Nephron progenitor cell (in vitro differentiated cells): ENCODE measurements around the gene C10orf90.

Source experiments
- DNase-seq: peaks from one replicate; pipeline ENCODE4 v3.0.0; 2021
- H3K27ac Mint-ChIP-seq: 2 replicates; pipeline ENCODE4 v1.8.0; 2021; ENCODE audit warnings: mild to moderate bottlenecking, moderate library complexity, mixed read lengths
- H3K27me3 Mint-ChIP-seq: 2 replicates; pipeline ENCODE4 v1.8.0; 2021; ENCODE audit warnings: mild to moderate bottlenecking, low read depth, mixed read lengths; ENCODE audit not compliant: poor library complexity
- H3K36me3 Mint-ChIP-seq: 2 replicates; pipeline ENCODE4 v1.8.0; 2021; ENCODE audit warnings: low read depth, mixed read lengths
- H3K4me1 Mint-ChIP-seq: 2 replicates; pipeline ENCODE4 v1.8.0; 2021; ENCODE audit warnings: mixed read lengths
- H3K4me3 Mint-ChIP-seq: 2 replicates; pipeline ENCODE4 v1.8.0; 2021; ENCODE audit warnings: mild to moderate bottlenecking, moderate library complexity, mixed read lengths
- H3K9me3 Mint-ChIP-seq: 2 replicates; pipeline ENCODE4 v1.8.0; 2021; ENCODE audit warnings: mild to moderate bottlenecking, moderate library complexity, mixed read lengths
- CTCF ChIP-seq: fragments of 200-600 bp; sonication (generic); IDR thresholded peaks from 2 replicates; pipeline ENCODE4 v1.5.0; 2021; ENCODE audit warnings: antibody characterized with exemption

The C10orf90 gene

GRCh38 chr10:126527645-126528314 lies 142.7 kb downstream of the C10orf90 start:
- Mint-ChIP-seq H3K27me3 (peaks cover 16% of the 10 kb centered on the region), H3K4me1 (peaks cover 14% of the 10 kb centered on the region), H3K27ac (no peak overlapping the region), H3K9me3 (no peaks in the 10 kb centered on the region), H3K36me3 (no peaks in the 10 kb centered on the region), H3K4me3 (no peak overlapping the region)
- DNase-seq, result no peak
- TF ChIP-seq CTCF, result no peak

GRCh38 chr10:126525326-126525725 lies 145.2 kb downstream of the C10orf90 start:
- peak; percentile 30 for DNase-seq
- no peak for TF ChIP-seq CTCF
- no peaks in the 10 kb centered on the region for H3K9me3 Mint-ChIP-seq
- H3K36me3 Mint-ChIP-seq, result no peaks in the 10 kb centered on the region
- H3K4me3 Mint-ChIP-seq, result no peak overlapping the region
- H3K27ac Mint-ChIP-seq, result peak overlapping the region; percentile 56
- peaks cover 12% of the 10 kb centered on the region for H3K27me3 Mint-ChIP-seq
- H3K4me1 Mint-ChIP-seq, result peaks cover 20% of the 10 kb centered on the region

DNA sequence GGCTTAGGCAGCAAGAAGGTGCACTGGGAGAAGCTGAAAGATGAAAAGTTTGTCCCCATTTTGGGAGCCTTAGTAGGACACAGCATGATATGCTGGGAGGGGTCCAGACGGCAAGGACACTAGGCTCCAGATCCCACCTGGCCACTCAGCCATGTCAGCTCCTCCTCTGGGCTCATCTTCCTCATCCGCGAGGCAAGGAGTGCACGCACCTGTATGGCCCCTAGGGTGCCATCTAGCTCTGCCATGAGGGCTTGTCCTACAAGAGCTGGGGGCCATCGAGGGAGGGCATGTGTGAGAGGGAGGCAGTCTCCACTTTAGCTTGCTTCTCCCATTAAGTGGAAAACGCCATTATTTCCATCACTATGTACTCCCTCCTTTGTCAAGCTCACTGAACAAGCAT lies 146.0 kb downstream of the C10orf90 start:
- H3K36me3 Mint-ChIP-seq, result no peaks in the 10 kb centered on the region
- no peak for DNase-seq
- H3K9me3 Mint-ChIP-seq, result no peaks in the 10 kb centered on the region
- no peak overlapping the region for H3K27ac Mint-ChIP-seq
- H3K4me1 Mint-ChIP-seq, result peaks cover 26% of the 10 kb centered on the region
- no peak for TF ChIP-seq CTCF
- peaks cover 16% of the 10 kb centered on the region for H3K27me3 Mint-ChIP-seq
- no peak overlapping the region for H3K4me3 Mint-ChIP-seq

DNA sequence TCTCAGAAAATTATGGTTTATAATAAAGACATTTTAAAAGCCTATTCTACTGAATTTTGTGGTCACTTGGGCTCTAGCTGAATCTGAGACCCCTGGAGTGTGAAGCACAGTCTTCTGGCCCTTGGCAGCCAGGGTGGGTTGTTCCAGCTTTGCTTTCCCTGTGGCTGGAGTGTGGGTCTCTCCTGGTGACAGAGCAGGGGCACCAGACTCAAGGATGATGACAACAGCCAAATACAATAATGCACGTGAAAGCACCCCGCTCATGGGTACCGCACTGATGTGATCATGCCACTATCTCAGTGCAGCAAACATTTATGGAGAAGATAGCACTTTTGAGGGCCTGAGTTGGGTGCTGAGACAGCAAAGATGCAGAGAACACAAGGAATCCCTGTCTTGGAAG lies 147.4 kb downstream of the C10orf90 start:
- DNase-seq, result no peak
- peaks cover 16% of the 10 kb centered on the region for H3K27me3 Mint-ChIP-seq
- no peak for TF ChIP-seq CTCF
- H3K36me3 Mint-ChIP-seq, result no peaks in the 10 kb centered on the region
- H3K4me1 Mint-ChIP-seq, result peaks cover 26% of the 10 kb centered on the region
- H3K27ac Mint-ChIP-seq, result no peak overlapping the region
- H3K9me3 Mint-ChIP-seq, result no peaks in the 10 kb centered on the region
- no peak overlapping the region for H3K4me3 Mint-ChIP-seq

DNA sequence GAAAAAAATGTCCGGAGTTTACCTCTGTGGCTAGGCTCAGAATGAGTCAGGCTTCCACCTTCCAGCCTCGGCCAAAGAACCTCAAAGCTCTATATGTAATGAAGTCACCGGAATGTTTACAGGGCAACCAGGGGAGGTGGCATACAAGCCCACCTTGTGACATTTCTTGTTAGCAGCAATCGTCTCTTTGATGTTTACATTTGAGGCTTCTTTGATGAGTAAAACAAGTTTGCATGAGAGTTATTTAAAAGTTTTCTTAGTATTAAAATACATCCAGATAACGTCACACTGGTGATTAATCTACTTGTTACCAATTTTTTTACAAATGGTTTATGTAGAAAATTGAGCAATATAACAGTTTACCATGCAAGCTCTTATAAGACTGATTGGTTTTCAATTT lies 149.1 kb downstream of the C10orf90 start:
- Mint-ChIP-seq H3K9me3 (peaks cover 3% of the 10 kb centered on the region), H3K4me1 (peaks cover 26% of the 10 kb centered on the region), H3K27me3 (peaks cover 16% of the 10 kb centered on the region), H3K27ac (no peak overlapping the region), H3K4me3 (no peak overlapping the region), H3K36me3 (no peaks in the 10 kb centered on the region)
- no peak for TF ChIP-seq CTCF
- no peak for DNase-seq

- Mint-ChIP-seq H3K9me3 (peaks cover 3% of the 10 kb centered on the region), H3K4me3 (no peak overlapping the region), H3K36me3 (no peaks in the 10 kb centered on the region), H3K27ac (no peak overlapping the region), H3K4me1 (peaks cover 23% of the 10 kb centered on the region), H3K27me3 (peaks cover 12% of the 10 kb centered on the region)
- DNase-seq, result no peak
- no peak for TF ChIP-seq CTCF
These were observed 149.7 kb downstream of the C10orf90 start for GRCh38 chr10:126520751-126521317.
